OCI-LY3 (cell line): ENCODE results near the gene SCRN2.

Source experiments
- H2AFZ ChIP-seq: fragments of 200-600, 300-600 bp; shearing (Covaris generic); 2 replicates; pipeline ENCODE4 v1.6.0; 2014; ENCODE audit warnings: antibody characterized with exemption, low read depth, low read length
- H3K27ac ChIP-seq: fragments of 200-600, 300-600 bp; sonication (generic); 2 replicates; pipeline ENCODE4 v1.5.1; 2014; ENCODE audit warnings: mild to moderate bottlenecking, low read length, moderate library complexity, mixed read lengths
- H3K27me3 ChIP-seq: fragments of 200-600, 300-600 bp; sonication (generic); 2 replicates; pipeline ENCODE4 v1.6.1; 2014; ENCODE audit warnings: low read depth, low read length, mixed read lengths
- H3K36me3 ChIP-seq: fragments of 200-600, 300-600 bp; sonication (generic); replicated peaks from 2 replicates; pipeline ENCODE3; 2014; ENCODE audit warnings: low read depth, low read length, mixed read lengths
- H3K4me1 ChIP-seq: fragments of 300-600, 200-600 bp; sonication (generic); 2 replicates; pipeline ENCODE4 v1.6.1; 2014; ENCODE audit warnings: low read length, mixed read lengths
- H3K4me2 ChIP-seq: fragments of 200-600, 300-600 bp; sonication (generic); 2 replicates; pipeline ENCODE4 v1.6.1; 2014; ENCODE audit warnings: low read length, mixed read lengths
- H3K4me3 ChIP-seq: fragments of 300-600, 200-600 bp; sonication (generic); 2 replicates; pipeline ENCODE4 v1.5.1; 2014; ENCODE audit warnings: antibody characterized with exemption, mild to moderate bottlenecking, low read length, moderate library complexity
- H3K79me2 ChIP-seq: fragments of 300-600, 200-600 bp; shearing (Covaris generic); 2 replicates; pipeline ENCODE4 v1.6.1; 2014; ENCODE audit warnings: mild to moderate bottlenecking, low read length, mixed read lengths
- H3K9ac ChIP-seq: fragments of 300-600, 200-600 bp; shearing (Covaris generic); 2 replicates; pipeline ENCODE4 v1.6.0; 2014; ENCODE audit warnings: mild to moderate bottlenecking, low read length, moderate library complexity
- H3K9me3 ChIP-seq: fragments of 200-600, 300-600 bp; shearing (Covaris generic); 2 replicates; pipeline ENCODE4 v1.6.1; 2014; ENCODE audit warnings: low read length, mixed read lengths; ENCODE audit not compliant: insufficient read depth
- H4K20me1 ChIP-seq: fragments of 200-600, 300-600 bp; sonication (generic); 2 replicates; pipeline ENCODE4 v1.6.1; 2016; ENCODE audit warnings: low read length, mixed read lengths; ENCODE audit not compliant: insufficient read depth
- CTCF ChIP-seq: fragments of 200-600, 300-600 bp; sonication (generic); IDR thresholded peaks from 2 replicates; pipeline ENCODE4 v1.5.1; 2014; ENCODE audit warnings: antibody characterized with exemption, low read length, low read depth
- EZH2phosphoT487 ChIP-seq: fragments of 200-600 bp; shearing (Covaris generic); IDR thresholded peaks from 2 replicates; pipeline ENCODE4 v1.6.1; 2018; ENCODE audit warnings: antibody characterized with exemption, mixed run types, low read depth

Gene SCRN2

GRCh38 chr17:47857551-47858455 is 16.7 kb upstream of the SCRN2 start:
- TF ChIP-seq EZH2phosphoT487 (no peak), CTCF (no peak)

DNA sequence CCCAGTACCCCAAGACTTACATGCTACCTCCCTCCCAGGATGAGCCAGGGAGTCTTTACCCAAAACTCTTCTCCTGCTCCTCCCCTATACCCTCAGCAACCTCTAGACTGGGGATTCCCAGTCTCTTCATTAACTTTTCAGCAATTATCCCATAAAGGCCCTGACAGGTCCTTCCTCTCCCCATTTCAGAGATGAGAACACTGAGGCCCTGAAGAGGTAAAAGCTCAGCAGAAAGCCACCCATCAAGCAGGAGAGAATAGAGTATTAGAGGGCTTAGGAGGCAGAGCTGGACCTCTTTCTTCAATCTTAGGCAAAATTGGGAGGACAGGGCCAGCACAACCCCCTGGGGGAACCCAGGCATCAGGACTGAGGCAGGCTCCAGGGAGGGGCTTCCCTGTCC is 15.8 kb upstream of the SCRN2 start:
- Histone ChIP-seq H3K9me3 (no peaks in the 10 kb centered on the region), H4K20me1 (no peaks in the 10 kb centered on the region), H3K27ac (no peak overlapping the region), H3K4me1 (peaks cover 23% of the 10 kb centered on the region), H3K4me2 (no peak overlapping the region), H3K4me3 (no peak overlapping the region), H3K9ac (no peak overlapping the region), H3K79me2 (no peaks in the 10 kb centered on the region), H2AFZ (no peak overlapping the region), H3K36me3 (no peaks in the 10 kb centered on the region), H3K27me3 (peaks cover 41% of the 10 kb centered on the region)
- TF ChIP-seq EZH2phosphoT487 (no peak), CTCF (no peak)

More at GRCh38 chr17:47857551-47858455, 16.7 kb upstream of the SCRN2 start:
- no peaks in the 10 kb centered on the region for H3K79me2 ChIP-seq
- no peaks in the 10 kb centered on the region for H3K9me3 ChIP-seq
- H3K4me2 ChIP-seq = no peak overlapping the region
- peaks cover 31% of the 10 kb centered on the region for H3K27me3 ChIP-seq
- H3K27ac ChIP-seq = no peak overlapping the region
- H3K36me3 ChIP-seq = no peaks in the 10 kb centered on the region
- no peak overlapping the region for H2AFZ ChIP-seq
- peaks cover 18% of the 10 kb centered on the region for H3K4me1 ChIP-seq
- no peak overlapping the region for H3K4me3 ChIP-seq
- no peak overlapping the region for H3K9ac ChIP-seq
- no peaks in the 10 kb centered on the region for H4K20me1 ChIP-seq

GRCh38 chr17:47855737-47856136 is 14.7 kb upstream of the SCRN2 start:
- Histone ChIP-seq H3K27ac (no peak overlapping the region), H3K4me3 (no peak overlapping the region), H3K79me2 (no peaks in the 10 kb centered on the region; the same call in 1 of the 2 replicates), H3K4me2 (no peak overlapping the region), H3K36me3 (no peaks in the 10 kb centered on the region), H3K9ac (no peak overlapping the region), H2AFZ (no peak overlapping the region), H3K9me3 (no peaks in the 10 kb centered on the region), H3K4me1 (peaks cover 28% of the 10 kb centered on the region), H4K20me1 (no peaks in the 10 kb centered on the region), H3K27me3 (peaks cover 46% of the 10 kb centered on the region)
- TF ChIP-seq CTCF (no peak), EZH2phosphoT487 (no peak)

DNA sequence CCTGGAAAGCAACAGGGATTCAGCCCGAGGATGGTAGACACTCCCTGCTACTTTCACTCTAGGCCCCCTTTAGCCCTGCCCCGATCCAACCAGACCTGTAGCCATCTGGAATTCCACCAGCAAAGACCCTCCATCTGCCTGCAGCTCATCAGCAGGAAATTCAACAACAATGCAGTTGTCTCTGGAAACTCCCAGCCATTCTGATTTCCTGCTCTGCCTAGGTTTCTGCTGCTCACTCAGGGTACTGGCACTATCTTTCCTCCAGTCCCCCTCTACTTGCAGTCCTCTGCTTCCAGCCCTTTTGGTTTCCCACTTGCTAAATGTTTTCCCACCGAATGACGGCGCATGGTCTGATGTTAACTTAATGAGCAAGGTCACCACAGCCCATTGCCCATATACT is 12.5 kb upstream of the SCRN2 start:
- Histone ChIP-seq H3K4me1 (peaks cover 34% of the 10 kb centered on the region), H3K4me2 (no peak overlapping the region), H3K9ac (no peak overlapping the region), H3K4me3 (no peak overlapping the region), H3K36me3 (no peaks in the 10 kb centered on the region), H3K27me3 (peaks cover 46% of the 10 kb centered on the region), H3K79me2 (peaks cover 10% of the 10 kb centered on the region; the same call in 1 of the 2 replicates), H3K9me3 (no peaks in the 10 kb centered on the region), H2AFZ (no peak overlapping the region), H4K20me1 (no peaks in the 10 kb centered on the region), H3K27ac (no peak overlapping the region)
- TF ChIP-seq EZH2phosphoT487 = no peak
- no peak for TF ChIP-seq CTCF
